ENCODE data around the gene NTRK2.

NTRK2 gene

GRCh38 chr9:84711398-84711777 lies 41.9 kb downstream of the NTRK2 start:
- no peak overlapping the region for H2AFZ ChIP-seq (ENCODE audit: low read depth, low read length)
- no peaks in the 10 kb centered on the region for H4K20me1 ChIP-seq (ENCODE audit: insufficient read depth, low read length)
- H3K79me2 ChIP-seq (ENCODE audit: insufficient read depth, low read length), result no peaks in the 10 kb centered on the region
- ATAC-seq (ENCODE audit: insufficient read depth, low read depth), result no peak
- H3K27me3 ChIP-seq (ENCODE audit: insufficient read depth, low read length, poor library complexity), result peaks cover 2% of the 10 kb centered on the region
- H3K4me1 ChIP-seq (ENCODE audit: insufficient read depth, low read length), result peaks cover 16% of the 10 kb centered on the region
- no peak overlapping the region for H3K4me2 ChIP-seq (ENCODE audit: insufficient read depth, low read length)
- TF ChIP-seq EZH2 (IDR thresholded peaks at IDR 0.05; ENCODE audit: borderline replicate concordance, low read depth, low read length, severe bottlenecking), result no peak
- TF ChIP-seq, protein P1, sequence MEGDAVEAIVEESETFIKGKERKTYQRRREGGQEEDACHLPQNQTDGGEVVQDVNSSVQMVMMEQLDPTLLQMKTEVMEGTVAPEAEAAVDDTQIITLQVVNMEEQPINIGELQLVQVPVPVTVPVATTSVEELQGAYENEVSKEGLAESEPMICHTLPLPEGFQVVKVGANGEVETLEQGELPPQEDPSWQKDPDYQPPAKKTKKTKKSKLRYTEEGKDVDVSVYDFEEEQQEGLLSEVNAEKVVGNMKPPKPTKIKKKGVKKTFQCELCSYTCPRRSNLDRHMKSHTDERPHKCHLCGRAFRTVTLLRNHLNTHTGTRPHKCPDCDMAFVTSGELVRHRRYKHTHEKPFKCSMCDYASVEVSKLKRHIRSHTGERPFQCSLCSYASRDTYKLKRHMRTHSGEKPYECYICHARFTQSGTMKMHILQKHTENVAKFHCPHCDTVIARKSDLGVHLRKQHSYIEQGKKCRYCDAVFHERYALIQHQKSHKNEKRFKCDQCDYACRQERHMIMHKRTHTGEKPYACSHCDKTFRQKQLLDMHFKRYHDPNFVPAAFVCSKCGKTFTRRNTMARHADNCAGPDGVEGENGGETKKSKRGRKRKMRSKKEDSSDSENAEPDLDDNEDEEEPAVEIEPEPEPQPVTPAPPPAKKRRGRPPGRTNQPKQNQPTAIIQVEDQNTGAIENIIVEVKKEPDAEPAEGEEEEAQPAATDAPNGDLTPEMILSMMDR (IDR thresholded peaks at IDR 0.05; ENCODE audit: borderline replicate concordance, extremely low read depth, low read length, poor library complexity, severe bottlenecking), result no peak
- H3K9ac ChIP-seq (ENCODE audit: low read depth, low read length), result no peak overlapping the region
- H3K9me3 ChIP-seq (ENCODE audit: insufficient read depth, low read length, severe bottlenecking), result no peaks in the 10 kb centered on the region
- DNase-seq, result no peak
- no peaks in the 10 kb centered on the region for H3K36me3 ChIP-seq (ENCODE audit: insufficient read depth, low read length)
- H3K4me3 ChIP-seq (ENCODE audit: low read depth in 1 of 2, low read length in 2 of 2), result no peak overlapping the region
- H3K27ac ChIP-seq (ENCODE audit: low read length), result no peak overlapping the region

GRCh38 chr9:84711936-84712335 lies 42.4 kb downstream of the NTRK2 start:
- H2AFZ ChIP-seq (ENCODE audit: low read depth, low read length), result no peak overlapping the region
- TF ChIP-seq, protein P1 (IDR thresholded peaks at IDR 0.05; ENCODE audit: borderline replicate concordance, extremely low read depth, low read length, poor library complexity, severe bottlenecking), result no peak
- TF ChIP-seq EZH2 (IDR thresholded peaks at IDR 0.05; ENCODE audit: borderline replicate concordance, low read depth, low read length, severe bottlenecking), result no peak

DNA sequence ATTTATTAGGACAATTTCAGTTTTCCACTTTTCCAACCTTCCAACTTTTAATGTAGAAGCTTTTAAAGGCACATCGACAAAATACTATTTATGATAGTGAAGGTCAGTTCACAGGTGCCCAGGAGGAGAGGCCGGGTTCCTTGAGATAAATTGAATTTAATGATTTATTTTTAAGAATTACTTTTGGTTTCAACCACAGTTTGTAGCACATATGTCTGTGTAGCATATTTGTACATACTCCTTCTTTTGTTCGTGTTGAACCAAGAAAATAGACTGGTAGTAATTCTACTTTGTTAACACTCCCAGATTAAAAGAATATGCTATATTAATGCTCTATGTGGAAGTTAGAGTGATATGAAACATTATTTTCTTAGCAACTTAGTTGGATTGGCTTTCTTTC lies 46.7 kb downstream of the NTRK2 start:
- no peak overlapping the region for H3K4me2 ChIP-seq (ENCODE audit: insufficient read depth, low read length)
- no peaks in the 10 kb centered on the region for H4K20me1 ChIP-seq (ENCODE audit: insufficient read depth, low read length)
- no peak for DNase-seq
- H3K4me1 ChIP-seq (ENCODE audit: insufficient read depth, low read length), result no peaks in the 10 kb centered on the region
- no peak for ATAC-seq (ENCODE audit: insufficient read depth, low read depth)
- no peaks in the 10 kb centered on the region for H3K79me2 ChIP-seq (ENCODE audit: insufficient read depth, low read length)
- no peaks in the 10 kb centered on the region for H3K36me3 ChIP-seq (ENCODE audit: insufficient read depth, low read length)
- H3K9me3 ChIP-seq (ENCODE audit: insufficient read depth, low read length, severe bottlenecking), result no peaks in the 10 kb centered on the region
- no peak overlapping the region for H3K27ac ChIP-seq (ENCODE audit: low read length)
- no peak overlapping the region for H3K4me3 ChIP-seq (ENCODE audit: low read depth in 1 of 2, low read length in 2 of 2)
- no peak overlapping the region for H3K9ac ChIP-seq (ENCODE audit: low read depth, low read length)
- H2AFZ ChIP-seq (ENCODE audit: low read depth, low read length), result no peak overlapping the region
- H3K27me3 ChIP-seq (ENCODE audit: insufficient read depth, low read length, poor library complexity), result peaks cover 1% of the 10 kb centered on the region
- no peak for TF ChIP-seq EZH2 (IDR thresholded peaks at IDR 0.05; ENCODE audit: borderline replicate concordance, low read depth, low read length, severe bottlenecking)
- TF ChIP-seq, protein P1 (IDR thresholded peaks at IDR 0.05; ENCODE audit: borderline replicate concordance, extremely low read depth, low read length, poor library complexity, severe bottlenecking), result no peak

More at GRCh38 chr9:84711936-84712335, 42.4 kb downstream of the NTRK2 start:
- Histone ChIP-seq H3K4me1 (ENCODE audit: insufficient read depth, low read length) (peaks cover 16% of the 10 kb centered on the region), H3K36me3 (ENCODE audit: insufficient read depth, low read length) (no peaks in the 10 kb centered on the region), H3K4me3 (ENCODE audit: low read depth in 1 of 2, low read length in 2 of 2) (no peak overlapping the region), H3K9ac (ENCODE audit: low read depth, low read length) (no peak overlapping the region), H3K4me2 (ENCODE audit: insufficient read depth, low read length) (no peak overlapping the region), H3K9me3 (ENCODE audit: insufficient read depth, low read length, severe bottlenecking) (no peaks in the 10 kb centered on the region), H3K27me3 (ENCODE audit: insufficient read depth, low read length, poor library complexity) (peaks cover 2% of the 10 kb centered on the region), H3K27ac (ENCODE audit: low read length) (no peak overlapping the region), H3K79me2 (ENCODE audit: insufficient read depth, low read length) (no peaks in the 10 kb centered on the region), H4K20me1 (ENCODE audit: insufficient read depth, low read length) (no peaks in the 10 kb centered on the region)
- DNase-seq (no peak), ATAC-seq (ENCODE audit: insufficient read depth, low read depth) (no peak)

- H3K36me3 ChIP-seq (ENCODE audit: insufficient read depth, low read length), result no peaks in the 10 kb centered on the region
- no peaks in the 10 kb centered on the region for H4K20me1 ChIP-seq (ENCODE audit: insufficient read depth, low read length)
- H2AFZ ChIP-seq (ENCODE audit: low read depth, low read length), result no peak overlapping the region
- H3K9ac ChIP-seq (ENCODE audit: low read depth, low read length), result no peak overlapping the region
- ATAC-seq (ENCODE audit: insufficient read depth, low read depth) (no peak), DNase-seq (no peak)
- H3K79me2 ChIP-seq (ENCODE audit: insufficient read depth, low read length), result no peaks in the 10 kb centered on the region
- H3K4me1 ChIP-seq (ENCODE audit: insufficient read depth, low read length), result no peaks in the 10 kb centered on the region
- H3K9me3 ChIP-seq (ENCODE audit: insufficient read depth, low read length, severe bottlenecking), result no peaks in the 10 kb centered on the region
- no peak overlapping the region for H3K4me3 ChIP-seq (ENCODE audit: low read depth in 1 of 2, low read length in 2 of 2)
- H3K27me3 ChIP-seq (ENCODE audit: insufficient read depth, low read length, poor library complexity), result no peaks in the 10 kb centered on the region
- no peak overlapping the region for H3K27ac ChIP-seq (ENCODE audit: low read length)
- H3K4me2 ChIP-seq (ENCODE audit: insufficient read depth, low read length), result no peak overlapping the region
- TF ChIP-seq, protein P1 (IDR thresholded peaks at IDR 0.05; ENCODE audit: borderline replicate concordance, extremely low read depth, low read length, poor library complexity, severe bottlenecking), result no peak
- TF ChIP-seq EZH2 (IDR thresholded peaks at IDR 0.05; ENCODE audit: borderline replicate concordance, low read depth, low read length, severe bottlenecking), result no peak
These were observed 48.9 kb downstream of the NTRK2 start for GRCh38 chr9:84718476-84718875.
